ENCODE results near the gene OSBPL7.
"Not testable (repeated sequence)": the region's sequence is repeated elsewhere in the genome, so short reads cannot be mapped to it uniquely, and the experiment has no call there.

GRCh38 chr17:47773649-47774048 lies 47.9 kb downstream of the OSBPL7 start:
- TF ChIP-seq CTCF (IDR thresholded peaks at IDR 0.05; ENCODE audit: low read depth, low read length, poor library complexity, severe bottlenecking); EZH2phosphoT487 (IDR thresholded peaks at IDR 0.05; ENCODE audit: borderline replicate concordance, low read length): not testable (repeated sequence)

All from DOHH2 (cell line).